Astrocyte (in vitro differentiated cells and primary cell): Measurements from ENCODE around the gene CERS5. TPM values are rescaled to one million over a fixed set of nuclear protein-coding genes. Genes with fewer than 3 reads are reported as not detected.

Experiments
- DNase-seq: peaks from one replicate; pipeline ENCODE4 v3.0.0-alpha.2; 2010; ENCODE audit warnings: low read depth
- FAIRE-seq: peaks from 2 replicates; lab custom pipeline; 2011; peaks lifted over from hg19 to GRCh38; lab: Jason Lieb, UNC
- H2AFZ ChIP-seq: 2 replicates; pipeline ENCODE4 v1.6.0; 2012; ENCODE audit warnings: low read depth, low read length, inconsistent platforms
- H3K27ac ChIP-seq: 2 replicates; pipeline ENCODE4 v1.5.1; 2011; ENCODE audit warnings: low read depth, low read length, inconsistent platforms
- H3K27me3 ChIP-seq: 2 replicates; pipeline ENCODE4 v1.6.0; 2011; ENCODE audit warnings: low read length, inconsistent platforms; ENCODE audit not compliant: insufficient read depth
- H3K36me3 ChIP-seq: 2 replicates; pipeline ENCODE4 v1.5.1; 2011; ENCODE audit warnings: low read length, inconsistent platforms; ENCODE audit not compliant: insufficient read depth
- H3K4me1 ChIP-seq: 2 replicates; pipeline ENCODE4 v1.5.1; 2011; ENCODE audit warnings: low read length, inconsistent platforms; ENCODE audit not compliant: insufficient read depth
- H3K4me2 ChIP-seq: 2 replicates; pipeline ENCODE4 v1.6.0; 2012; ENCODE audit warnings: low read length, inconsistent platforms
- H3K4me3 ChIP-seq: 2 replicates; pipeline ENCODE4 v1.5.1; 2011; ENCODE audit warnings: low read depth, mild to moderate bottlenecking, low read length, inconsistent platforms; ENCODE audit not compliant: insufficient read depth
- H3K79me2 ChIP-seq: 2 replicates; pipeline ENCODE4 v1.6.0; 2012; ENCODE audit warnings: mild to moderate bottlenecking, low read length, inconsistent platforms; ENCODE audit not compliant: insufficient read depth
- H3K9ac ChIP-seq: 2 replicates; pipeline ENCODE4 v1.6.0; 2012; ENCODE audit warnings: mild to moderate bottlenecking, low read length, inconsistent platforms
- H3K9me3 ChIP-seq: 2 replicates; pipeline ENCODE4 v1.5.1; 2012; ENCODE audit warnings: low read depth, mild to moderate bottlenecking, low read length, inconsistent platforms; ENCODE audit not compliant: insufficient read depth
- H4K20me1 ChIP-seq: 2 replicates; pipeline ENCODE4 v1.6.0; 2012; ENCODE audit warnings: low read length, inconsistent platforms; ENCODE audit not compliant: insufficient read depth
- H3K27ac Mint-ChIP-seq: one replicate; pipeline ENCODE4 v1.8.0; 2021; ENCODE audit warnings: mild to moderate bottlenecking, mixed read lengths; ENCODE audit not compliant: unreplicated experiment
- H3K27me3 Mint-ChIP-seq: one replicate; pipeline ENCODE4 v1.8.0; 2021; ENCODE audit warnings: low read depth, mixed read lengths; ENCODE audit not compliant: unreplicated experiment
- H3K36me3 Mint-ChIP-seq: one replicate; pipeline ENCODE4 v1.8.0; 2021; ENCODE audit warnings: low read depth, mixed read lengths; ENCODE audit not compliant: unreplicated experiment
- H3K4me1 Mint-ChIP-seq: one replicate; pipeline ENCODE4 v1.8.0; 2021; ENCODE audit warnings: low read depth, mixed read lengths; ENCODE audit not compliant: unreplicated experiment
- H3K4me3 Mint-ChIP-seq: one replicate; pipeline ENCODE4 v1.8.0; 2021; ENCODE audit warnings: mild to moderate bottlenecking, moderate library complexity, mixed read lengths; ENCODE audit not compliant: unreplicated experiment
- H3K9me3 Mint-ChIP-seq: one replicate; pipeline ENCODE4 v1.8.0; 2021; ENCODE audit warnings: mild to moderate bottlenecking, mixed read lengths; ENCODE audit not compliant: unreplicated experiment
- EZH2 ChIP-seq: IDR thresholded peaks from 2 replicates; pipeline ENCODE4 v1.6.1; 2012; ENCODE audit warnings: mild to moderate bottlenecking, low read length, inconsistent platforms; ENCODE audit not compliant: insufficient read depth
- total RNA-seq: library from RNA; stranded (reverse); gene quantifications from 2 replicates; pipeline ENCODE4 v1.2.1, GENCODE V29; 2021
- TF ChIP-seq, protein P1 (sequence below): IDR thresholded peaks from 2 replicates; pipeline ENCODE4 v1.5.1; 2011; ENCODE audit warnings: low read depth, mild to moderate bottlenecking, inconsistent platforms, low read length, moderate library complexity; ENCODE audit not compliant: insufficient read depth

Gene CERS5
- total RNA-seq, 1 donor from 2014 or later = 115 TPM

DNA sequence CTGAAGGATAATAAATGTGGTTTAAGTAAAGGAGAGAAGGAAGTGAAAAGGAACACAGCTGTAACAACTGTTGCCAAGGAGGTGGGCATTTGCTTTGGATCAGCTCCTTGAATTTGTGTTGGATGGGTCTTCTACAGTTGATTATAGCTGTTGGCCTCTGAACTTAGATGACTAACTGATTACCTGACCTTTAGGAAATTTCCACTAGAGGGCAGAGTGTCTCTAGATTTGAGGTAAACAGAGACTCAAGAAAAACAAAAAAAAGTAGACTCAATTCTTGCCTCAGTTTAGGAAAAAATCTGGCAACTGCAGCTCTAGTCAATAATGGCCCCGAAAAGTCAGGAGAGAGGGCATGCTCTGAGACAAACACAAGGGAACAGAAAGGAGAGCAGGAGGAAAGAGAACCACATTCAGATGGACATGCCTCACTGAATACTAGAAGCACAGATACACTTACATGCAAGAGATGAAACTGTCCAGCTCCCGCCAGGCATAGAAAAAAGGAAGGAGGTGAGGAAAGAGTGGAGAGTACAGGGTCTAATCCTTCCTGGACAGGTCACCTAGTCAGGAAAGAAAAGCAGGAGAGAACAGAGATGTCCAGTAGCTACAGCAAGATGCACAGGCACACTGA is 34.5 kb downstream of the CERS5 start:
- no peak overlapping the region for H3K4me3 ChIP-seq
- H3K9me3 ChIP-seq = no peaks in the 10 kb centered on the region
- Mint-ChIP-seq H3K4me1 (peaks cover 12% of the 10 kb centered on the region), H3K4me3 (no peak overlapping the region), H3K27ac (peak overlapping the region; percentile 11), H3K27me3 (no peaks in the 10 kb centered on the region), H3K9me3 (no peaks in the 10 kb centered on the region), H3K36me3 (peaks cover 20% of the 10 kb centered on the region)
- no peaks in the 10 kb centered on the region for H3K4me1 ChIP-seq
- H3K79me2 ChIP-seq = no peaks in the 10 kb centered on the region
- no peak overlapping the region for H3K9ac ChIP-seq
- no peak overlapping the region for H3K4me2 ChIP-seq
- DNase-seq (no peak), FAIRE-seq (no peak)
- TF ChIP-seq, protein P1, sequence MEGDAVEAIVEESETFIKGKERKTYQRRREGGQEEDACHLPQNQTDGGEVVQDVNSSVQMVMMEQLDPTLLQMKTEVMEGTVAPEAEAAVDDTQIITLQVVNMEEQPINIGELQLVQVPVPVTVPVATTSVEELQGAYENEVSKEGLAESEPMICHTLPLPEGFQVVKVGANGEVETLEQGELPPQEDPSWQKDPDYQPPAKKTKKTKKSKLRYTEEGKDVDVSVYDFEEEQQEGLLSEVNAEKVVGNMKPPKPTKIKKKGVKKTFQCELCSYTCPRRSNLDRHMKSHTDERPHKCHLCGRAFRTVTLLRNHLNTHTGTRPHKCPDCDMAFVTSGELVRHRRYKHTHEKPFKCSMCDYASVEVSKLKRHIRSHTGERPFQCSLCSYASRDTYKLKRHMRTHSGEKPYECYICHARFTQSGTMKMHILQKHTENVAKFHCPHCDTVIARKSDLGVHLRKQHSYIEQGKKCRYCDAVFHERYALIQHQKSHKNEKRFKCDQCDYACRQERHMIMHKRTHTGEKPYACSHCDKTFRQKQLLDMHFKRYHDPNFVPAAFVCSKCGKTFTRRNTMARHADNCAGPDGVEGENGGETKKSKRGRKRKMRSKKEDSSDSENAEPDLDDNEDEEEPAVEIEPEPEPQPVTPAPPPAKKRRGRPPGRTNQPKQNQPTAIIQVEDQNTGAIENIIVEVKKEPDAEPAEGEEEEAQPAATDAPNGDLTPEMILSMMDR = no peak
- no peak for TF ChIP-seq EZH2
- no peak overlapping the region for H3K27ac ChIP-seq
- H4K20me1 ChIP-seq = peaks cover 12% of the 10 kb centered on the region
- peaks cover 57% of the 10 kb centered on the region for H3K36me3 ChIP-seq
- H2AFZ ChIP-seq = no peak overlapping the region
- no peaks in the 10 kb centered on the region for H3K27me3 ChIP-seq

DNA sequence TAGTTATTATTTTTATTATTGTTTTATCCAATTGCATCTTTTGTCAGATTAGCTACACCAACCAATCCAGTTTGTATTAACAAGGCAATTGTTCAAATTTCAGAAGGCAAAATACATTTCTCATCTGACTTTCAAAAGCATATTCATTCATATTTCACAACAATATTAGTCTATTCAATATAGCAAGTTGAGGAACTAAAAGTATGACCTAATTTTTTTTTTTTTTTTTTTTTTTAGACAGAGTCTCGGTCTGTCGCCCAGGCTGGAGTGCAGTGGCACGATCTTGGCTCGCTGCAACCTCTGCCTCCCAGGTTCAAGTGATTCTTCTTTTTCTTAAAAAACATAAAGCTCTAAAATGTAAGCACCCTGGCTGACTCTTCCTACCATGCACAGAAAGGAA is 37.9 kb downstream of the CERS5 start:
- H3K27me3 ChIP-seq = no peaks in the 10 kb centered on the region
- peaks cover 42% of the 10 kb centered on the region for H3K36me3 ChIP-seq
- H3K27ac Mint-ChIP-seq = no peak overlapping the region
- H3K79me2 ChIP-seq = peaks cover 3% of the 10 kb centered on the region
- FAIRE-seq (no peak), DNase-seq (no peak)
- no peaks in the 10 kb centered on the region for H3K9me3 ChIP-seq
- H3K27me3 Mint-ChIP-seq = no peaks in the 10 kb centered on the region
- H2AFZ ChIP-seq = no peak overlapping the region
- TF ChIP-seq, protein P1 = no peak
- TF ChIP-seq EZH2 = no peak
- peaks cover 21% of the 10 kb centered on the region for H3K36me3 Mint-ChIP-seq
- H3K4me3 ChIP-seq = no peak overlapping the region
- H3K9me3 Mint-ChIP-seq = no peaks in the 10 kb centered on the region
- H3K4me1 Mint-ChIP-seq = peaks cover 9% of the 10 kb centered on the region
- no peak overlapping the region for H3K4me3 Mint-ChIP-seq
- no peak overlapping the region for H3K9ac ChIP-seq
- no peaks in the 10 kb centered on the region for H3K4me1 ChIP-seq
- peaks cover 12% of the 10 kb centered on the region for H4K20me1 ChIP-seq
- H3K27ac ChIP-seq = no peak overlapping the region
- no peak overlapping the region for H3K4me2 ChIP-seq

DNA sequence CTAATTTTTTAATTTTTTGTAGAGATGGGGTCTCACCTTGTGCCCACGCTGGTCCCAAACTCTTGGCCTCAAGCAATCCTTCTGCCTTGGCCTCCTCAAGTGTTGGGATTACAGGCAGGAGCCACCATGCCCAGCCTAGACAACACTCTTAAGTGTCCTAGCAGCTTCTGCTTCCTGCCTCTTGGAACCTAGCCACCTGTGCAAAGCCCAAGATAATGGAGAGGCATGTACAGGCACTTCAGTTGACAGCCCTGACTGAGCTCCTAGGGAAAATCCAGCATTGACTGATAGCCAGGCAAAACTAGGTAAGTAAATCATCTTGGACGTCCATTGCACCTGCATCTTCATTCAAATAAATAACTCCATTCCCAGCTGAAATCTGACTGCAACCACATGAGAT is 39.6 kb downstream of the CERS5 start:
- Mint-ChIP-seq H3K27ac (peak overlapping the region; percentile 6), H3K4me3 (no peak overlapping the region), H3K9me3 (no peaks in the 10 kb centered on the region), H3K36me3 (peaks cover 22% of the 10 kb centered on the region), H3K4me1 (peaks cover 9% of the 10 kb centered on the region), H3K27me3 (no peaks in the 10 kb centered on the region)
- no peak for FAIRE-seq
- Histone ChIP-seq H3K9me3 (no peaks in the 10 kb centered on the region), H3K9ac (no peak overlapping the region), H3K27ac (no peak overlapping the region), H2AFZ (no peak overlapping the region), H3K36me3 (peaks cover 31% of the 10 kb centered on the region), H3K4me1 (no peaks in the 10 kb centered on the region), H3K4me2 (no peak overlapping the region), H3K79me2 (peaks cover 3% of the 10 kb centered on the region), H3K27me3 (no peaks in the 10 kb centered on the region), H3K4me3 (no peak overlapping the region), H4K20me1 (peaks cover 5% of the 10 kb centered on the region)
- TF ChIP-seq EZH2 = no peak
- TF ChIP-seq, protein P1 = no peak
- no peak for DNase-seq
